Neuronal stem cell (in vitro differentiated cells): Measurements from ENCODE around the gene HMOX2.

ENCODE experiments used
- DNase-seq: peaks from one replicate; pipeline ENCODE4 v3.0.0-alpha.2; 2013; ENCODE audit warnings: low spot score
- H2AFZ ChIP-seq: one replicate; pipeline ENCODE4 v1.6.1; 2013; ENCODE audit warnings: mild to moderate bottlenecking, low read length, inconsistent platforms
- H2AK5ac ChIP-seq: 2 replicates; pipeline ENCODE4 v1.6.1; 2013; ENCODE audit warnings: low read depth, mild to moderate bottlenecking, inconsistent platforms, low read length, moderate library complexity, mixed read lengths
- H2BK120ac ChIP-seq: 2 replicates; pipeline ENCODE4 v1.6.1; 2013; ENCODE audit warnings: low read depth, mild to moderate bottlenecking, inconsistent platforms, low read length, moderate library complexity, mixed read lengths
- H2BK12ac ChIP-seq: one replicate; pipeline ENCODE4 v1.6.1; 2013; ENCODE audit warnings: low read length, inconsistent platforms
- H2BK15ac ChIP-seq: 2 replicates; pipeline ENCODE4 v1.6.1; 2013; ENCODE audit warnings: mild to moderate bottlenecking, low read length, inconsistent platforms, mixed read lengths
- H2BK5ac ChIP-seq: one replicate; pipeline ENCODE4 v1.6.1; 2013; ENCODE audit warnings: inconsistent platforms, mild to moderate bottlenecking, low read length, moderate library complexity
- H3K14ac ChIP-seq: one replicate; pipeline ENCODE4 v1.6.1; 2013; ENCODE audit warnings: low read length, inconsistent platforms
- H3K18ac ChIP-seq: 2 replicates; pipeline ENCODE4 v1.6.1; 2013; ENCODE audit warnings: low read length, inconsistent platforms
- H3K23ac ChIP-seq: 2 replicates; pipeline ENCODE4 v1.6.1; 2013; ENCODE audit warnings: low read depth, mild to moderate bottlenecking, mixed read lengths, low read length, inconsistent platforms; ENCODE audit not compliant: poor library complexity
- H3K27ac ChIP-seq: replicated peaks from 3 replicates; pipeline ENCODE4 v1.5.1; 2013; ENCODE audit warnings: low read length, inconsistent platforms
- H3K27me3 ChIP-seq, 3 experiments: 2 replicates each; pipeline ENCODE4 v1.6.1; 2013; ENCODE audit warnings: low read length in 3 of 3, mild to moderate bottlenecking in 2 of 3, inconsistent platforms in 1 of 3, low read depth in 1 of 3, mixed read lengths in 1 of 3, moderate library complexity in 1 of 3; ENCODE audit not compliant: control insufficient read depth in 3 of 3, insufficient read depth in 3 of 3
- H3K36me3 ChIP-seq, 2 donors: replicated peaks in 1 of 2; 2 replicates each; pipeline ENCODE4 v1.6.1; 2013; ENCODE audit warnings: low read length in 2 of 2; ENCODE audit not compliant: control insufficient read depth in 2 of 2, insufficient read depth in 2 of 2
- H3K4ac ChIP-seq: 2 replicates; pipeline ENCODE4 v1.6.1; 2013; ENCODE audit warnings: inconsistent platforms, mild to moderate bottlenecking, low read length, moderate library complexity
- H3K4me1 ChIP-seq, 2 donors: 1 replicate in 1 of 2; 2 replicates in 1 of 2; pipeline ENCODE4 v1.6.1; 2013; ENCODE audit warnings: low read length in 2 of 2, low read depth in 1 of 2; ENCODE audit not compliant: control insufficient read depth in 2 of 2, insufficient read depth in 1 of 2
- H3K4me2 ChIP-seq: one replicate; pipeline ENCODE4 v1.6.1; 2013; ENCODE audit warnings: mild to moderate bottlenecking, low read length, inconsistent platforms; ENCODE audit not compliant: insufficient read depth, poor library complexity, severe bottlenecking
- H3K4me3 ChIP-seq, 2 donors: 2 replicates each; pipeline ENCODE4 v1.5.1; 2013; ENCODE audit warnings: low read length in 2 of 2, mild to moderate bottlenecking in 2 of 2, inconsistent platforms in 1 of 2, moderate library complexity in 1 of 2
- H3K79me1 ChIP-seq: one replicate; pipeline ENCODE4 v1.6.1; 2013; ENCODE audit warnings: low read depth, mild to moderate bottlenecking, inconsistent platforms, low read length, moderate library complexity
- H3K9ac ChIP-seq: one replicate; pipeline ENCODE4 v1.6.1; 2013; ENCODE audit warnings: mild to moderate bottlenecking, low read depth, low read length, inconsistent platforms; ENCODE audit not compliant: poor library complexity
- H3K9me3 ChIP-seq, 2 donors: replicated peaks in 1 of 2; 2 replicates each; pipeline versions ENCODE3 to v1.6.1; 2013; ENCODE audit warnings: low read length in 2 of 2, mild to moderate bottlenecking in 2 of 2, inconsistent platforms in 1 of 2, low read depth in 1 of 2, mixed read lengths in 1 of 2, moderate library complexity in 1 of 2; ENCODE audit not compliant: control insufficient read depth in 2 of 2, insufficient read depth in 1 of 2
- H4K8ac ChIP-seq: one replicate; pipeline ENCODE4 v1.6.1; 2013; ENCODE audit warnings: low read depth, mild to moderate bottlenecking, inconsistent platforms, low read length, moderate library complexity
- H4K91ac ChIP-seq: one replicate; pipeline ENCODE4 v1.6.1; 2013; ENCODE audit warnings: low read length, low read depth, mild to moderate bottlenecking, inconsistent platforms; ENCODE audit not compliant: poor library complexity
- WGBS, 2 donors: extraction: QIAGEN DNeasy Blood & Tissue Kit; methylation state at CpG; one replicate each; pipeline ENCODE4 v1.1.7; 2013; ENCODE audit warnings: missing lambda C conversion rate in 2 of 2, mixed read lengths in 1 of 2; ENCODE audit not compliant: insufficient read length in 2 of 2, insufficient replicate concordance in 1 of 2; ENCODE audit errors: extremely low coverage in 2 of 2; 5-methylcytosine and 5-hydroxymethylcytosine counted together

The HMOX2 gene

DNA sequence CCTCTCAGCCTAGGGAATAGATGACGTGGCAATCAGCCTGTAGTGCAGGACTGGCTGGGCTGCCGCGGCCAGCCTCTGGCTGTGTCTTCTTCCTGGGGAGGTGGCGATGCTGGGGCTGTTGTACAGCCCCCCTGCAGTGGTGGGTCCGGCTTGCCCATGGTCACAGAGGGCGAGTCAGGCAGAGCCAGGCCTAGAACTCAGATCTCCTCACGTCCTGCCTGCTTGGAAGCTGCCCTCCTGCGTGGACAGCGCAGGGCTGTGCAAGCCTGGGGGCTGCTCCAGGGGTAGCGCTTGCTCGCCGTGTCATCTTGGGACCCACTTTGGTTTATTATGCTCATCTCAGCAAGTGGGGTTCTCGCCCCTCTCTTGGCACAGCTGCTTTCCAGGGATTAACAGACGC, 21.1 kb upstream of the HMOX2 start:
- Histone ChIP-seq H4K8ac (no peak overlapping the region), H2BK120ac (no peak overlapping the region), H3K4me1 (peaks cover 0 to 2% of the 10 kb centered on the region in 2 donors), H3K14ac (no peak overlapping the region), H3K27me3 (no peaks in the 10 kb centered on the region), H2AK5ac (no peak overlapping the region), H4K91ac (no peak overlapping the region), H3K4ac (no peak overlapping the region), H3K27ac (no peak overlapping the region), H2BK12ac (no peak overlapping the region), H3K79me1 (peaks cover 3% of the 10 kb centered on the region), H2BK15ac (no peak overlapping the region), H3K9ac (peak overlapping the region; percentile 63), H3K18ac (peak overlapping the region; percentile 8), H3K23ac (peak overlapping the region; percentile 34), H3K9me3 (no peaks in the 10 kb centered on the region), H2AFZ (no peak overlapping the region), H3K4me3 (peak overlapping the region in 1 of 2 donors; percentile 35), H2BK5ac (no peak overlapping the region), H3K36me3 (peaks cover 25 to 91% of the 10 kb centered on the region in 2 donors), H3K4me2 (no peak overlapping the region)
- no CpG with 5 or more reads among the region's 14 CpGs for WGBS, 2 donors
- DNase-seq, result no peak

DNA sequence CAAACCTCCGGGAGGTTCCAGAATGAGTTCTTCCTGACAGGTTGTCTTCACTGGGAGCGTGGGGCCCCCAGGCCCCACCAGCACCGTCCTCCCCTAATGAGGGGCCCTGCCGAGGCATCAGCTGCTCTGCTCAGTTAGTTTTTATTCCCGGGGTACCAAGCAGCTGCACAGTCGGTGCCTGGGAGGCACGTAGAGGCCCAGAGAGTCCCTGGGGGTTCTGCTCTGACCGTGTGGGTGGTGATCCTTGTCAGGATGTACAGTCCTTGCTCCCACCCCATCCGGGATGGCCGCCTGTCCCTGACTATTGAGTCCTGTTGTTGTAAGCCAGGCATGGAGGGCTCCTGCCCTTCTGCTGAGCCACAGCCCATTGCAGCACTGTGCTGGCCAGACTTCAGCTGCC, 20.2 kb upstream of the HMOX2 start:
- Histone ChIP-seq H3K9me3 (no peaks in the 10 kb centered on the region), H3K4me3 (peak overlapping the region in 1 of 2 donors; percentile 59), H3K79me1 (peaks cover 3% of the 10 kb centered on the region), H3K4me2 (no peak overlapping the region), H2BK5ac (no peak overlapping the region), H3K18ac (no peak overlapping the region), H3K27me3 (no peaks in the 10 kb centered on the region), H3K27ac (no peak overlapping the region), H3K36me3 (peaks cover 18 to 86% of the 10 kb centered on the region in 2 donors), H3K9ac (no peak overlapping the region), H4K91ac (no peak overlapping the region), H2BK12ac (no peak overlapping the region), H2AK5ac (no peak overlapping the region), H4K8ac (no peak overlapping the region), H3K4me1 (peaks cover 0 to 2% of the 10 kb centered on the region in 2 donors), H2BK15ac (no peak overlapping the region), H3K4ac (no peak overlapping the region), H2AFZ (no peak overlapping the region), H3K23ac (no peak overlapping the region), H3K14ac (no peak overlapping the region), H2BK120ac (no peak overlapping the region)
- no peak for DNase-seq
- no CpG with 5 or more reads among the region's 10 CpGs for WGBS, 2 donors

DNA sequence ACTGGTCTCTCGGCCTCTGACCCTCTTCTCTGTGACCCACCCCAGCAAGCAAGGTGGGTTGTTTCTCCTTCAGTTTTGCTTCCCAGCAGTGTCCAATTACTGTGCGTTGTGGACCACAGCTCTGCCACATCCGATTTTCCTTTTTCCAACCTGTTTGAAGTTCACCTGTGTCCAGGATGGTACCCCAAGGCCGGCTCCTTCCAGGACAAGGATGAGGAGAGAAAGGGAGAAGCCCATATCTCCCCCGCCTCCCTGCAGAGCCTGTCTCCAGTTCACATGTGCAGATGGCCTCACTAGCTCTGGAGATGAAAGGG, 15.3 kb upstream of the HMOX2 start:
- no CpG with 5 or more reads among the region's 5 CpGs for WGBS, 2 donors

DNA sequence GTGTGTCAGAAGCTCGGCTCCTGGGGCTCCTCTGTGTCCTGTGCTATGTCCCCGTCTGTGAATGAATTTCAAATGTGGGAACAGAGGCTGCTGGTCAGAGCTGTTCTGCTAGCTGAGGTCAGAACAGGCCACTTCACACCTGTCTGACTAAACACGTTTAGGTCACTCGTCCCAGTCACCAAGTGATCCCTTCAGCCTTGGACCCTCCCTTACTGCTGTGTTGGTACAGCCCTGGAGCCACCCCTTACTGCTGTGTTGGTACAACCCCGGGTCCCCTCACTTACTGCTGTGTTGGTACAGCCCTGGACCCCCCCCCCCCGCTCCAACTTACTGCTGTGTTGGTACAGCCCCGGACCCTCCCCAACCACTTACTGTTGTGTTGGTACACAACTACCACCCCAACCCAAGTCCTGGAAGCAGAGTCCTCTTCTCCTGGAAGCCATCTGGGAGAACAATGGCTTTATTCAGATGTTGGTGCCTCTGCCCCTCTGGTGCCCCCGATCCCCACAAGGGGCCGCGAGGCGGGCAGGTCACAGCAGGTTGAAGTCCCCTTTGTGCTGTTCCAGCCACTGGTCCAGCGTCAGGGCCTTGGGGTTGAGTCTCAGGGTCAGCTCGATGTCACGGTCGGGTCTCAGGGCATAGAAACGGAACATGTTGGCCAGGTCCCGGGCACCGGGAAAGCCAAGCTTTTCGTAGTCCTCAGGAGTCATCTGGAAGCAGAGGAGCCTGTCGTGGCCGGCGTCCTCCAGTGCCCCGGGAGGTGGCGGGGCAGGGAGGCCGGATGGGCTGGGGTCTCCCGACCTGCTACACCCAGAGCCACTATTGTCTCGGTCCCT, 14.7 kb upstream of the HMOX2 start:
- H2AFZ ChIP-seq, result no peak overlapping the region
- no CpG with 5 or more reads among the region's 27 CpGs for WGBS, 2 donors
- no peak overlapping the region for H2BK5ac ChIP-seq
- H3K4me3 ChIP-seq, result no peak overlapping the region
- no peak overlapping the region for H2AK5ac ChIP-seq
- no peak overlapping the region for H3K4ac ChIP-seq
- no peaks in the 10 kb centered on the region for H3K9me3 ChIP-seq
- H3K79me1 ChIP-seq, result peaks cover 5% of the 10 kb centered on the region
- H3K14ac ChIP-seq, result no peak overlapping the region
- peak overlapping the region; percentile 53 for H3K18ac ChIP-seq
- no peak overlapping the region for H3K9ac ChIP-seq
- H3K36me3 ChIP-seq, result peaks cover 22 to 50% of the 10 kb centered on the region in 2 donors
- DNase-seq, result no peak
- H4K91ac ChIP-seq, result no peak overlapping the region
- no peak overlapping the region for H2BK120ac ChIP-seq
- no peak overlapping the region for H2BK15ac ChIP-seq
- peak overlapping the region; percentile 39 for H3K27ac ChIP-seq
- peaks cover 8 to 9% of the 10 kb centered on the region in 2 donors for H3K4me1 ChIP-seq
- no peak overlapping the region for H3K4me2 ChIP-seq
- no peak overlapping the region for H4K8ac ChIP-seq
- no peak overlapping the region for H2BK12ac ChIP-seq
- no peaks in the 10 kb centered on the region for H3K27me3 ChIP-seq
- H3K23ac ChIP-seq, result no peak overlapping the region

More for the DNA sequence above, 15.3 kb upstream of the HMOX2 start:
- no peak for DNase-seq
- H3K36me3 ChIP-seq, result peaks cover 19 to 50% of the 10 kb centered on the region in 2 donors
- no peak overlapping the region for H4K8ac ChIP-seq
- no peak overlapping the region for H4K91ac ChIP-seq
- no peak overlapping the region for H2AK5ac ChIP-seq
- H3K4me2 ChIP-seq, result no peak overlapping the region
- no peak overlapping the region for H3K23ac ChIP-seq
- H3K14ac ChIP-seq, result no peak overlapping the region
- H2BK12ac ChIP-seq, result no peak overlapping the region
- no peak overlapping the region for H3K4me3 ChIP-seq
- H2BK120ac ChIP-seq, result no peak overlapping the region
- peaks cover 5% of the 10 kb centered on the region for H3K79me1 ChIP-seq
- H2BK5ac ChIP-seq, result no peak overlapping the region
- no peak overlapping the region for H3K27ac ChIP-seq
- no peaks in the 10 kb centered on the region for H3K9me3 ChIP-seq
- no peak overlapping the region for H2BK15ac ChIP-seq
- no peak overlapping the region for H3K9ac ChIP-seq
- no peak overlapping the region for H2AFZ ChIP-seq
- no peak overlapping the region for H3K4ac ChIP-seq
- H3K27me3 ChIP-seq, result no peaks in the 10 kb centered on the region
- H3K18ac ChIP-seq, result no peak overlapping the region
- H3K4me1 ChIP-seq, result peaks cover 8 to 9% of the 10 kb centered on the region in 2 donors
